Mesenchymal stem cell (in vitro differentiated cells and primary cell): ENCODE measurements around the gene RIPK3.

Source experiments
- DNase-seq: peaks from one replicate; pipeline ENCODE4 v3.0.0-alpha.2; 2013
- H2AFZ ChIP-seq: one replicate; pipeline ENCODE4 v1.6.1; 2013; ENCODE audit warnings: low read depth, mild to moderate bottlenecking, control low read depth, inconsistent platforms, low read length, moderate library complexity
- H2AK5ac ChIP-seq: 2 replicates; pipeline ENCODE4 v1.6.1; 2013; ENCODE audit warnings: low read length, moderate library complexity, mild to moderate bottlenecking, inconsistent platforms; ENCODE audit not compliant: severe bottlenecking
- H2BK120ac ChIP-seq: one replicate; pipeline ENCODE4 v1.6.1; 2013; ENCODE audit warnings: low read depth, mild to moderate bottlenecking, inconsistent platforms, low read length, moderate library complexity
- H2BK12ac ChIP-seq, 2 experiments: one replicate each; pipeline ENCODE4 v1.6.1; 2013; ENCODE audit warnings: inconsistent platforms in 2 of 2, low read length in 2 of 2, mild to moderate bottlenecking in 2 of 2, moderate library complexity in 2 of 2, control low read depth in 1 of 2
- H2BK15ac ChIP-seq: one replicate; pipeline ENCODE4 v1.6.1; 2013; ENCODE audit warnings: mild to moderate bottlenecking, low read depth, inconsistent platforms; ENCODE audit not compliant: poor library complexity, severe bottlenecking
- H2BK5ac ChIP-seq: 2 replicates; pipeline ENCODE4 v1.6.1; 2013; ENCODE audit warnings: low read depth, mild to moderate bottlenecking, low read length, control low read depth, inconsistent platforms; ENCODE audit not compliant: poor library complexity, severe bottlenecking
- H3K14ac ChIP-seq, 2 experiments: one replicate each; pipeline ENCODE4 v1.6.1; 2013; ENCODE audit warnings: inconsistent platforms in 2 of 2, low read length in 2 of 2, control low read depth in 1 of 2, mild to moderate bottlenecking in 1 of 2, moderate library complexity in 1 of 2
- H3K18ac ChIP-seq, 2 experiments: one replicate each; pipeline ENCODE4 v1.6.1; 2013; ENCODE audit warnings: inconsistent platforms in 2 of 2, low read length in 2 of 2, control low read depth in 1 of 2, low read depth in 1 of 2, mild to moderate bottlenecking in 1 of 2
- H3K23ac ChIP-seq, 2 experiments: one replicate each; pipeline ENCODE4 v1.6.1; 2013; ENCODE audit warnings: inconsistent platforms in 2 of 2, low read length in 2 of 2, mild to moderate bottlenecking in 2 of 2, moderate library complexity in 2 of 2, control low read depth in 1 of 2
- H3K27ac ChIP-seq: 2 replicates; pipeline ENCODE4 v1.5.1; 2013; ENCODE audit warnings: mild to moderate bottlenecking, moderate library complexity, low read length, control low read depth, inconsistent platforms; ENCODE audit not compliant: poor library complexity, severe bottlenecking
- H3K27me3 ChIP-seq, 2 experiments: 2 replicates each; pipeline versions ENCODE4 v1.6.1 to v1.7.0; 2013; ENCODE audit warnings: low read length in 2 of 2, mild to moderate bottlenecking in 2 of 2, moderate library complexity in 2 of 2, control low read depth in 1 of 2, inconsistent platforms in 1 of 2; ENCODE audit not compliant: control insufficient read depth in 1 of 2, insufficient read depth in 1 of 2
- H3K36me3 ChIP-seq, 2 experiments: 2 replicates each; pipeline versions ENCODE4 v1.6.1 to v1.7.0; 2013; ENCODE audit warnings: low read length in 2 of 2, control low read depth in 1 of 2, inconsistent platforms in 1 of 2, low read depth in 1 of 2, mild to moderate bottlenecking in 1 of 2; ENCODE audit not compliant: insufficient read depth in 2 of 2, control insufficient read depth in 1 of 2
- H3K4ac ChIP-seq, 2 experiments: one replicate each; pipeline ENCODE4 v1.6.1; 2013; ENCODE audit warnings: inconsistent platforms in 2 of 2, low read length in 2 of 2, mild to moderate bottlenecking in 2 of 2, moderate library complexity in 2 of 2, control low read depth in 1 of 2, low read depth in 1 of 2
- H3K4me1 ChIP-seq: 2 replicates; pipeline ENCODE4 v1.6.1; 2013; ENCODE audit warnings: low read depth, low read length, control low read depth; ENCODE audit not compliant: control insufficient read depth, insufficient read depth
- H3K4me2 ChIP-seq: 2 replicates; pipeline ENCODE4 v1.6.1; 2013; ENCODE audit warnings: low read length, mild to moderate bottlenecking, inconsistent platforms; ENCODE audit not compliant: poor library complexity, severe bottlenecking
- H3K4me3 ChIP-seq, 2 experiments: 2 replicates each; pipeline versions ENCODE4 v1.5.1 to v1.7.0; 2013; ENCODE audit warnings: low read length in 2 of 2, mild to moderate bottlenecking in 2 of 2, control low read depth in 1 of 2, low read depth in 1 of 2; ENCODE audit not compliant: insufficient read depth in 1 of 2
- H3K79me1 ChIP-seq: replicated peaks from 2 replicates; pipeline ENCODE4 v1.6.1; 2013; ENCODE audit warnings: mild to moderate bottlenecking, control low read depth, low read length, inconsistent platforms; ENCODE audit not compliant: poor library complexity, severe bottlenecking
- H3K9ac ChIP-seq: 2 replicates; pipeline ENCODE4 v1.7.0; 2013; ENCODE audit warnings: mild to moderate bottlenecking, low read length, moderate library complexity
- H3K9me3 ChIP-seq: 2 replicates; pipeline ENCODE4 v1.7.0; 2013; ENCODE audit warnings: mild to moderate bottlenecking, low read length; ENCODE audit not compliant: control insufficient read depth
- H4K8ac ChIP-seq: one replicate; pipeline ENCODE4 v1.6.1; 2013; ENCODE audit warnings: inconsistent platforms, mild to moderate bottlenecking, low read length, moderate library complexity
- H4K91ac ChIP-seq: one replicate; pipeline ENCODE4 v1.6.1; 2013; ENCODE audit warnings: mild to moderate bottlenecking, low read length, inconsistent platforms
- WGBS: methylation state at CpG from one replicate; pipeline ENCODE4 v1.1.7; 2013; ENCODE audit warnings: mixed read lengths; 5-methylcytosine and 5-hydroxymethylcytosine counted together

Gene RIPK3

DNA sequence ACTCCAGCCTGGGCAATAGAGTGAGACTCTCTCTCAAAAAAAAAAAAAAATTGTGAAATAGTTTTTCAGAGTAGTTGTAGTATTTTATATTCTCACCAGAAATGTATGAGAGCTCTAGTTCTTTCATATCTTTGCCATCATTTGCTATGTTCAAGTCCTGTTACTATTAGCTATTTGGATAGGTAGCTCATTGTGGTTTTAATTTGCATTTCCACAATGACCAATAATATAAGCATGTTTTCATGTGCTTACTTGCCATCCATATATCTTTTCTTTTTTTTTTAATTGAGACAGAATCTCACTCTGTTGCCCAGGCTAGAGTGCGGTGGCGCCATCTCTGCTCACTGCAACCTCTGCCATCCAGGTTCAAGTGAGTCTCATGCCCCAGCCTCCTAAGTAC, 8.4 kb upstream of the RIPK3 start:
- Histone ChIP-seq H3K4me2 (no peak overlapping the region), H2AFZ (no peak overlapping the region), H3K9me3 (no peaks in the 10 kb centered on the region), H3K9ac (no peak overlapping the region), H4K8ac (no peak overlapping the region), H3K4me1 (no peaks in the 10 kb centered on the region), H3K79me1 (no peaks in the 10 kb centered on the region), H4K91ac (no peak overlapping the region), H3K18ac (no peak overlapping the region), H3K4me3 (no peak overlapping the region), H3K36me3 (no peaks in the 10 kb centered on the region), H3K27ac (no peak overlapping the region), H3K14ac (no peak overlapping the region), H2BK12ac (no peak overlapping the region), H3K23ac (no peak overlapping the region), H3K4ac (no peak overlapping the region), H3K27me3 (peaks cover 0 to 60% of the 10 kb centered on the region in 2 experiments), H2BK5ac (no peak overlapping the region), H2AK5ac (no peak overlapping the region), H2BK120ac (no peak overlapping the region), H2BK15ac (no peak overlapping the region)
- 100% methylated on average over 2 of the region's 2 CpGs for WGBS
- no peak for DNase-seq

DNA sequence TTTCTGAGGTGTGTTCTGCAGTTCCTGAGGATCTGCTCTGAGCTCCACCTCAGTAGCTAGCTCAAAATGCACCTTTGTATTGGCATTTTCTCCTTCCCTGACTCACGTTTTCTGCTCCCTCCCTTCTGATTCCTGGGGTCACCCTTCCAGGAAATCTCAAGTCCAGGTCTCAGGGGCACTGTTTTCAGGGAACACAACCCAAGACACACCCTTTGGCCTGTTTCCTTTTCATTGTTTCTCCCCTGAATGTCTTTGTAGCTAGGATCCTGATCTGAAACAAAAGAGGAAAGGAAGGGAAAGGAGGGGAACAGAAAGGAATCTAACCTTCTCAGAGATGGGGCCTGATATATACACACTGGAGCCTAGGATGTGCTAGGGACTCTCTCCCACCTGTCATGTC, 7.3 kb upstream of the RIPK3 start:
- DNase-seq = no peak
- WGBS = 33% methylated on average over 1 of the region's 1 CpG
- no peak overlapping the region for H3K4me3 ChIP-seq

DNA sequence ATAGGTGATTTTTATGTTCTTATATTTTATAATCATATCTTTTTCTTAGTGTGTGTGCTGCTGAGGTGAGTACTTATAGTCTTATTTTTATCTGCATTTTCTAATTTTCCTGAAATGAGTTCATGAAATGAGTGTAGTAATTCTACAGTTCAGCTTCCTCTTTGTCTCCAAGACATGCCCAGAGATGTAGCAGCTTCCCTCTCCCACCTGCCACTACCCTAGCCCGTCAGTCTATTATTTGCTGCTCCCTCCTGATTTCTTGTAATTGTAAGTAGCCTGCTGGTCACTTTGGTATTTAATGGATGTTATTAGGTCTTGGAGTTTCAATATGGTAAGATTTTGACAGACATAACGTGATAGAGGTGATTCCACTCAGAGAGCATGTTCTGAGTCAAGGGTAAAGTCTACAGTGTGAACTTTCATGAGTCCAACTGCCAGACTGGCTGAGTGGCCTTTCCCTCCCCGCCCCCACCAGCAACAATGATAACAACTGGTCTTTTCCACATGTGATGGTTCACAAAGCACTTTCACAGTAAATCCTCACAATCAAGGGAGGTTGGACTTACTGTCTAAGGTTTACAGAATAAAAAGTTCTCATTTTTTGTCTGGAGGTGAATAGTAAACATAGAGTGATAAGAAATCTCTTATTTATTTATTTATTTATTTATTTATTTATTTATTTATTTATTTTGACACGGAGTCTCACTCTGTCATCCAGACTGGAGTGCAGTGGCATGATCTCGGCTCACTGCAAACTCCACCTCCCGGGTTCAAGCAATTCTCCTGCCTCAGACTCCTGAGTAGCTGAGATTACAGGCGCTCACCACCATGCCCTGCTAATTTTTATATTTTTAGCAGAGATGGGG, 4.2 kb upstream of the RIPK3 start:
- Histone ChIP-seq H3K23ac (no peak overlapping the region), H4K8ac (no peak overlapping the region), H3K14ac (no peak overlapping the region), H2AK5ac (no peak overlapping the region), H3K4me3 (no peak overlapping the region), H2AFZ (no peak overlapping the region), H3K27ac (no peak overlapping the region), H3K4ac (no peak overlapping the region), H2BK15ac (no peak overlapping the region), H3K36me3 (peaks cover 0 to under 1% of the 10 kb centered on the region in 2 experiments), H2BK5ac (no peak overlapping the region), H4K91ac (no peak overlapping the region), H3K18ac (no peak overlapping the region), H3K4me2 (no peak overlapping the region), H3K27me3 (peaks cover 2 to 49% of the 10 kb centered on the region in 2 experiments), H3K9me3 (no peaks in the 10 kb centered on the region), H2BK12ac (no peak overlapping the region), H3K4me1 (peaks cover 7% of the 10 kb centered on the region), H3K79me1 (no peaks in the 10 kb centered on the region), H3K9ac (no peak overlapping the region), H2BK120ac (no peak overlapping the region)
- 83% methylated on average over 6 of the region's 7 CpGs for WGBS
- no peak for DNase-seq

More for the DNA sequence above, 7.3 kb upstream of the RIPK3 start:
- peaks cover 0 to 52% of the 10 kb centered on the region in 2 experiments for H3K27me3 ChIP-seq
- H3K14ac ChIP-seq = no peak overlapping the region
- H2BK12ac ChIP-seq = no peak overlapping the region
- H3K4me2 ChIP-seq = no peak overlapping the region
- H2BK120ac ChIP-seq = no peak overlapping the region
- no peak overlapping the region for H3K9ac ChIP-seq
- no peak overlapping the region for H3K23ac ChIP-seq
- H3K9me3 ChIP-seq = no peaks in the 10 kb centered on the region
- no peaks in the 10 kb centered on the region for H3K36me3 ChIP-seq
- H4K8ac ChIP-seq = no peak overlapping the region
- no peak overlapping the region for H2BK5ac ChIP-seq
- H3K79me1 ChIP-seq = no peaks in the 10 kb centered on the region
- H2BK15ac ChIP-seq = no peak overlapping the region
- H3K27ac ChIP-seq = no peak overlapping the region
- H2AFZ ChIP-seq = no peak overlapping the region
- no peak overlapping the region for H3K18ac ChIP-seq
- no peak overlapping the region for H4K91ac ChIP-seq
- H3K4me1 ChIP-seq = no peaks in the 10 kb centered on the region
- no peak overlapping the region for H2AK5ac ChIP-seq
- no peak overlapping the region for H3K4ac ChIP-seq

DNA sequence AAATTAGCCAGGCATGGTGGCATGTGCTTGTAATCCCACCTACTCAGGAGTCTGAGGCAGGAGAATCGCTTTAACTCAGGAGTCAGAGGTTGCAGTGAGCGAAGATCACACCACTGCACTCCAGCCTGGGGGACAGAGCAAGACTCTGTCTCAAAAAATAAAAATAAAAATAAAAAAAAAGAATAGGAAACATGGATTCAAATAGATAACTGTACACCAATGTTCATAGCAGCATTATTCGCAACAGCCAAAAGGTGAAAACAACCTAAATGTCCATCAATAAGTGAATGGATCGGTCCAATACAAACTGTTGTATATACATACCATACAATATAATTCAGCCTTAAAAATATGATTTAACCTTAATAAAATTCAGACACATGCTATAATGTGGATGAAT, 3.1 kb upstream of the RIPK3 start:
- Histone ChIP-seq H3K9ac (no peak overlapping the region), H3K79me1 (no peaks in the 10 kb centered on the region), H4K91ac (no peak overlapping the region), H3K4ac (no peak overlapping the region), H3K18ac (no peak overlapping the region), H3K9me3 (no peaks in the 10 kb centered on the region), H3K27ac (no peak overlapping the region), H2BK15ac (no peak overlapping the region), H2AFZ (no peak overlapping the region), H3K27me3 (peaks cover 13 to 55% of the 10 kb centered on the region in 2 experiments), H3K36me3 (peaks cover 4% of the 10 kb centered on the region in 2 experiments), H2BK120ac (no peak overlapping the region), H3K4me2 (no peak overlapping the region), H2BK5ac (no peak overlapping the region), H3K4me3 (no peak overlapping the region), H3K23ac (no peak overlapping the region), H3K14ac (no peak overlapping the region), H4K8ac (no peak overlapping the region), H3K4me1 (peaks cover 10% of the 10 kb centered on the region), H2BK12ac (no peak overlapping the region), H2AK5ac (no peak overlapping the region)
- WGBS = 100% methylated on average over 2 of the region's 4 CpGs
- DNase-seq = no peak
